Testis (tissue), 3 donors: ENCODE results near the gene KIF26B. TPM values are rescaled to one million over a fixed set of nuclear protein-coding genes. Genes with fewer than 3 reads are reported as not detected.

Source experiments
- DNase-seq: peaks from one replicate; pipeline ENCODE4 v3.0.0-alpha.2; 2019
- H3K27ac ChIP-seq, 2 donors: fragments of 200-600 bp; sonication (generic); one replicate each; pipeline ENCODE4 v1.5.1; 2019
- H3K27me3 ChIP-seq: fragments of 200-600 bp; sonication (generic); one replicate; pipeline ENCODE4 v1.5.1; 2019
- H3K36me3 ChIP-seq: fragments of 200-600 bp; sonication (generic); one replicate; pipeline ENCODE4 v1.5.1; 2017; ENCODE audit warnings: low read depth; ENCODE audit errors: missing control alignments
- H3K4me1 ChIP-seq: fragments of 200-600 bp; sonication (generic); one replicate; pipeline ENCODE4 v1.5.1; 2019
- H3K4me3 ChIP-seq, 2 donors: fragments of 200-600 bp; sonication (generic); one replicate each; pipeline ENCODE4 v1.5.1; 2017 to 2019
- H3K9me3 ChIP-seq: fragments of 200-600 bp; sonication (generic); one replicate; pipeline ENCODE4 v1.5.1; 2017
- POLR2A ChIP-seq: fragments of 450-650 bp; IDR thresholded peaks from one replicate; pipeline ENCODE4 v1.6.1; 2017; ENCODE audit warnings: antibody characterized with exemption, mild to moderate bottlenecking, moderate library complexity
- WGBS, 2 donors: methylation state at CpG; one replicate each; pipeline ENCODE4 v1.1.5; 2018; 5-methylcytosine and 5-hydroxymethylcytosine counted together
- intact Hi-C: fragments of 100-400 bp; cut with DNase I; formaldehyde crosslinking; loops from one replicate; pipeline ENCODE4 v1.15.1; 2023; ENCODE audit warnings: low total_unique reads
- polyA plus RNA-seq: library from polyadenylated mRNA; stranded (reverse); fragments of 350-450 nt; fragmentation: Illumina TruSeq; extraction: RNeasy Lipid Tissue Mini Kit (QIAGEN cat#74804); gene quantifications from one replicate; pipeline ENCODE4 v1.2.3, GENCODE V29; 2014; ENCODE audit warnings: low read depth, low replicate concordance; ENCODE audit not compliant: insufficient read depth
- total RNA-seq, 2 donors: library from RNA; depleted of rRNA; stranded (reverse); fragments of >200 nt; gene quantifications; one replicate each; pipeline ENCODE4 v1.2.3, GENCODE V29; 2016
- TF ChIP-seq, protein P1 (sequence below), 3 experiments: fragments of 450-650 bp in 2 of 3; fragments of 200-600 bp in 1 of 3; sonication (generic) in 1 of 3; IDR thresholded peaks; one replicate each; pipeline ENCODE4 v1.5.1; 2016 to 2019; ENCODE audit warnings: antibody characterized with exemption in 3 of 3, mild to moderate bottlenecking in 2 of 3, moderate library complexity in 1 of 3

The KIF26B gene
- total and polyA plus RNA-seq, 3 donors from 2014 or later, result 3.0 to 4.8 (median 3.1) TPM

DNA sequence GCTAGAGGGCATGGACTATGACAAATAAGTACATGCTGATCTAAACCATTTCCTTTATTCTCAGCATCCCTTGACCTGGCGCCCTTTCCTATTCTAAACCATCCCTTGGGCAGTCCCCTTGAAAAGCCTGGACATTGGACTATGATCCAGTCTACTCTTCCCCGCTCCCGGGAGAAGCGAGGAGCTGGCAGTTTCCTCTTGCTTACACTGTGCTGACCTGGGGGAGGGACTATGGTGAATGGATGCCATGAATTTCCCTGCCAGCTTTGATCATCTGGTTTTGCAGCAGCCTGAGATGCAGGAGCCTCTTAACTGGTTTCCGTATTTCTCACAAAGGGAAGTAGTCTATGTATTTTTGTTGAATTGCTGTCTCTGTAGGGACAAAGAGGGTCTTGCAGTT, 121.7 kb downstream of the KIF26B start:
- no peak overlapping the region for H3K27ac ChIP-seq
- no peak overlapping the region for H3K4me3 ChIP-seq
- intact Hi-C loops, result no loop called here
- no peak for DNase-seq
- no peaks in the 10 kb centered on the region for H3K27me3 ChIP-seq
- no peak for TF ChIP-seq POLR2A
- TF ChIP-seq, protein P1, sequence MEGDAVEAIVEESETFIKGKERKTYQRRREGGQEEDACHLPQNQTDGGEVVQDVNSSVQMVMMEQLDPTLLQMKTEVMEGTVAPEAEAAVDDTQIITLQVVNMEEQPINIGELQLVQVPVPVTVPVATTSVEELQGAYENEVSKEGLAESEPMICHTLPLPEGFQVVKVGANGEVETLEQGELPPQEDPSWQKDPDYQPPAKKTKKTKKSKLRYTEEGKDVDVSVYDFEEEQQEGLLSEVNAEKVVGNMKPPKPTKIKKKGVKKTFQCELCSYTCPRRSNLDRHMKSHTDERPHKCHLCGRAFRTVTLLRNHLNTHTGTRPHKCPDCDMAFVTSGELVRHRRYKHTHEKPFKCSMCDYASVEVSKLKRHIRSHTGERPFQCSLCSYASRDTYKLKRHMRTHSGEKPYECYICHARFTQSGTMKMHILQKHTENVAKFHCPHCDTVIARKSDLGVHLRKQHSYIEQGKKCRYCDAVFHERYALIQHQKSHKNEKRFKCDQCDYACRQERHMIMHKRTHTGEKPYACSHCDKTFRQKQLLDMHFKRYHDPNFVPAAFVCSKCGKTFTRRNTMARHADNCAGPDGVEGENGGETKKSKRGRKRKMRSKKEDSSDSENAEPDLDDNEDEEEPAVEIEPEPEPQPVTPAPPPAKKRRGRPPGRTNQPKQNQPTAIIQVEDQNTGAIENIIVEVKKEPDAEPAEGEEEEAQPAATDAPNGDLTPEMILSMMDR (IDR thresholded peaks at IDR 0.05), result no peak
- no peaks in the 10 kb centered on the region for H3K9me3 ChIP-seq
- no peaks in the 10 kb centered on the region for H3K4me1 ChIP-seq
- H3K36me3 ChIP-seq, result no peaks in the 10 kb centered on the region
- 60 to 73% methylated on average over 5 of the region's 5 CpGs for WGBS, 2 donors

DNA sequence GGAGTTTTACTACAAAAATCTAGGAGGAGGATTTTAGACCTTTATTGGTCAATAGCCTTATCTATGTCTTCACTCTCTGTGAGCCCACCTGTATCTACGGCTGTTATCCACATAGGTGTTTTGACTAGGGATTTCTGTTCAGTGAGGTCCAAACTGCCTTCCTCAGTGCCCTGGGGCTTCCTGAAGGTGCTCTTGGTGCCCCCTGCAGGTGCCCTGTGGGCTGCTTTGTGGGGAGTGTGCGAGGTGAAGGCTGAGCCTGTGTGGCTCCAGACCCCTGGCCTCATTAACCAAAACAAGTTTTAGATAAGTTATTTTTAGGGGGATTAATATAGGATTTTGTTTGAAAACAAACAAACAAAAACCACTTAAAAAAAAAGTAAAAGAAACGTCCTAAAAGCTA, 122.5 kb downstream of the KIF26B start:
- no peak for DNase-seq
- no peaks in the 10 kb centered on the region for H3K36me3 ChIP-seq
- H3K9me3 ChIP-seq, result no peaks in the 10 kb centered on the region
- no peak overlapping the region for H3K27ac ChIP-seq
- H3K27me3 ChIP-seq, result no peaks in the 10 kb centered on the region
- 94 to 95% methylated on average over 3 of the region's 3 CpGs for WGBS, 2 donors
- H3K4me3 ChIP-seq, result no peak overlapping the region
- TF ChIP-seq, protein P1 (IDR thresholded peaks at IDR 0.05), result no peak
- TF ChIP-seq POLR2A, result no peak
- intact Hi-C loops, result no loop called here
- H3K4me1 ChIP-seq, result no peaks in the 10 kb centered on the region

DNA sequence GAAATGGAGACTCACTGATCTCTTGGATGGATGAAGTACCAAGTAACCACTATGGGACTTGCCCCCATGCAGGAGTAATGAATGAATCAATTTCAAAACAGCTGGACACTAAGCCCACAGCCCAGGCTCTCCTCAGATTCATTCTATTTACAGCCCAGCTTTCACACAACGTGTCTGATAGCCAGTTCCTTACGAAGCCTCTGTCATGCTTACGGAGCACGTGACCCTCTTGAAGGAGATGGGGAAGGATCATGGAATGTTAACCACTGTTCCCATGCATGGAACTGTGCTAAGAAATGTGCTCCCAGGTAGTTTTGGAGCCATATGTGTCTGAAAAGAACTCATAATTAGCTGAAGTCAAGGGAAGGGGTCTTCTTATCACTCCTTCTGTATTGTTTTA, 124.1 kb downstream of the KIF26B start:
- intact Hi-C loops, result no loop called here
- Histone ChIP-seq H3K27ac (no peak overlapping the region), H3K4me1 (no peaks in the 10 kb centered on the region), H3K4me3 (no peak overlapping the region), H3K36me3 (no peaks in the 10 kb centered on the region), H3K27me3 (no peaks in the 10 kb centered on the region), H3K9me3 (no peaks in the 10 kb centered on the region)
- no peak for DNase-seq
- 50 to 82% methylated on average over 4 of the region's 4 CpGs for WGBS, 2 donors
- no peak for TF ChIP-seq POLR2A
- TF ChIP-seq, protein P1 (IDR thresholded peaks at IDR 0.05), result no peak

DNA sequence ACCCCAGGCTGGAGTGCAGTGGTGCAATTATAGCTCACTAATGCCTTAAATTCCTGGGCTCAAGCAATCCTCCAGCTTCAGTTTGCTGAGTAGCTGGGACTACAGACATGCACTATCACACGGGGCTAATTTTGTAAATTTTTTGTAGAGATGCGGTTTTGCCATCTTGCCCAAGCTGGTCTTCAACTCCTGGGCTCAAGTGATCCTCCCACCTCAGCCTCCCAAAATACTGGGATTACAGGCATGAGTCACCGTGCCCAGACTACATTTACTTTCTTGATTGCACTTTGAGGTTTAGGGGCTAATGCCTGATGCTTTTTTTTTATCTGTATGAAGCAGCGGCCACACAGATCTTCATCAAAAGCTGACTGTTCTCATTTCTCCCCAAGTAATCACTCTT, 124.6 kb downstream of the KIF26B start:
- H3K27me3 ChIP-seq, result no peaks in the 10 kb centered on the region
- TF ChIP-seq, protein P1 (IDR thresholded peaks at IDR 0.05), result no peak
- TF ChIP-seq POLR2A, result no peak
- no peaks in the 10 kb centered on the region for H3K9me3 ChIP-seq
- no peaks in the 10 kb centered on the region for H3K36me3 ChIP-seq
- intact Hi-C loops, result no loop called here
- no peak for DNase-seq
- no peaks in the 10 kb centered on the region for H3K4me1 ChIP-seq
- H3K4me3 ChIP-seq, result no peak overlapping the region
- H3K27ac ChIP-seq, result no peak overlapping the region
- 69 to 81% methylated on average over 4 of the region's 4 CpGs for WGBS, 2 donors

DNA sequence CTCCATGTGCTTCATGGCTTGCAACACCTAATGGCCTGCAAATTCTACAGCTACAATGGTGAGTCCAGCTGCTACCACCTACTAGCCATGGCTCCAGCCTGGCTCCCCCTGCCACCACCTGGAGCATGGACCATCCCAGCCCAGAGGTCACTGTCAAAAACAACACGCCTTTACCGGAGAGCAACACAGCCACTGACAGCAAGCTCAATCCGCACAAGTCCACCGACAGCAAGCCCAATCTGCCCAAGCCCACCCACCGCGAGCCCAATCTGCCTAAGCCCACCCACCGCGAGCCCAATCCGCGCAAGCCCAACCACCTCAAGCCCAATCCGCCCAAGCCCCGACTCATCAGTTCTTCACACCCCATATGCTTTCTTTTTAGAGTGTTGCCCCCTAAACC, 128.2 kb downstream of the KIF26B start:
- Histone ChIP-seq H3K36me3 (no peaks in the 10 kb centered on the region), H3K4me1 (no peaks in the 10 kb centered on the region), H3K27ac (no peak overlapping the region), H3K4me3 (no peak overlapping the region), H3K9me3 (no peaks in the 10 kb centered on the region), H3K27me3 (no peaks in the 10 kb centered on the region)
- 96 to 98% methylated on average over 12 of the region's 12 CpGs for WGBS, 2 donors
- no peak for DNase-seq
- intact Hi-C loops, result no loop called here
- TF ChIP-seq, protein P1 (IDR thresholded peaks at IDR 0.05), result no peak
- no peak for TF ChIP-seq POLR2A
